ENCODE results near the gene SASH3. TPM values are rescaled to one million over a fixed set of nuclear protein-coding genes. Genes with fewer than 3 reads are reported as not detected.

The SASH3 gene
- total RNA-seq, 1 donor from 2014 or later = not detected

DNA sequence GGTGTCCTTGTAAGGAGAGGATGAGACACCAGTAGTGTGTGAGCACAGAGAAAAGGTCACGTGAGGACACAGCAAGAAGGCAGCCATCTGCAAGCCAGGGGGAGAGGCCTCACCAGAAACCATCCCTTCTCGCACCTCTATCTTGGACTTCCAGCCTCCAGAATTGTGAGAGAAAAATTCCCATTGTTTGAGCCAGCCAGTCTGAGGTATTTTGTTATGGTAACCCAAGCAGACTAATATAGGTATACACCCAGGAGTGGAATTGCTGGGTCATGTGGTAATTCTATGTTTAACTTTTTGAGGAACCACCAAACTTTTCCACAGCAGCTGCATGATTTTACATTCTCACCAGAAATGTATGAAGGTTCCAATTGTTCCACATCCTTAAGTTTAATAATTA is 38.4 kb downstream of the SASH3 start:
- DNase-seq = no peak

GRCh38 chrX:129823115-129823514 is 43.4 kb downstream of the SASH3 start:
- peak; percentile 70 for DNase-seq

- no peak for DNase-seq
Observed at GRCh38 chrX:129823522-129823921, 43.8 kb downstream of the SASH3 start.

DNA sequence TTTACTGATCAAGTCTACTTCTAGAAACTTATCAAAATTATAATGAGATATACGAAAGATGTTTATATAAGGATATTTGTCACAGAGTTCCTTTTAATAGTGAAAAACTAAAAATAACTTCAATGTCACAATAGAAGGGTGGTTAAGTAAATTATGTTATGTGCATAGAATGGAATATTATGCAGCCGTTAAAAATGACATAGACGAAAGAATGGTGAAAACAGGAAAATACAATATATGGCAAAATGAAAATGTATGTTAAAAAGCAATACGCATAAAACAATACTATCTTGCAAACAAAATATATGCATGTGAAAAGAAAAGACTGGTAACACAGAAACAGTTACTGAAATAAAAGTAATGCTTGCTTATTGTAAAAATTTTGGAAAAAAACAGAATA is 44.9 kb downstream of the SASH3 start:
- no peak for DNase-seq

DNA sequence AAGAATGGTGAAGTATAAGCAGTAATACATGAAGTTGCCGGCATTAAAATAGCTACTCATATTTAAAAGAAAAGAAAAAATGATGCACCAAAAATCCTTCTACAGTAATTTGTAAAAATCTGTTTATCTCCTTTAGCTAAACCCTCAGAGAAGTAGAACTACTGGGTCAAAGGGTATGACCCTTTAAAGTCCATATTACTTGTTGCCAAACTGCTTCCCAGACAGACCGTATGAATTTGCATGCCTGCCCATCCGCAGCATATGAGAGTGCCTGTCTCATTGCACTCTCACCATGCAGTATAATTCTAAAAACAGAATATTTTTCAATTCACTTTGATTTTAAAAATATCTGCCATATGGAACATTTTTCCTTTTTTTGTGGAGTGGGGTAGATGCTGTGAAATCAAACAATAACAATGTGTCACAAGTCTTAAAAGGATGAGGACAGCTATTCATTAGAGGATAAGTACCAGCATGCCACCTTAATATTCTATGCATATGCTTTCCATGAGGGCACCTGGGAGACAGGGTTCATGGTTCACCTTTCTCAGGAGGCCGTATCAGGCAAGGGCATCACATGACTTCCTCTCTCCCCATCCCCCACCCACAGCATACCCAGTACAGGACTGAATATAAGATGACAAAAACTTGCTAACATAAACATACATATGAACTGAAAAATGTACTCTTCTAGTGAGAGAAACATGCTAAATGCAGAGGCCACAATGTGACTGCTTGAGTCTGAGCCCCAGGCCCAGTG is 46.2 kb downstream of the SASH3 start:
- no peak for DNase-seq

DNA sequence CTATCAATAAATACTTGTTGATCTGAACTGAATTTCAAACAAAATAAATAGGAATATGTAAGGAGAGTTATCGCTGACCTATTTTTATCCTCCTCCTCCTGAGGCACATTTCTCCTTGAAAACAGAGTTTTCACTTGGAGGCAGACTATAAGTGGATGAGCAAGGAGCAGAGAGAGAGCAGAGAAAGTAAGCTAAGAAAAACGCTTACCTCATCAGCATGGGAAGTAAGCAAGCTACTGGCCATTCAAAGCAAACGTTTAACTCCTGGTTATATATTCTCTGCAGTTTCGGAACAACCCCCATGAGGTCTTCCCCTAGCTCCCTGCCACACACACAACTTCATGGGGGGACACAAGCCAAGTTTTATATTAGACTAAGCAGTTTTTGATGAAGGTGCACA is 50.7 kb downstream of the SASH3 start:
- no peak for DNase-seq

- DNase-seq = no peak
Observed at GRCh38 chrX:129831091-129831885, 51.5 kb downstream of the SASH3 start.

GRCh38 chrX:129833153-129833990 is 53.6 kb downstream of the SASH3 start:
- DNase-seq = no peak

GRCh38 chrX:129836827-129837226 is 57.1 kb downstream of the SASH3 start:
- DNase-seq = no peak

- no peak for DNase-seq
Observed at GRCh38 chrX:129840344-129840743, 60.6 kb downstream of the SASH3 start.

DNA sequence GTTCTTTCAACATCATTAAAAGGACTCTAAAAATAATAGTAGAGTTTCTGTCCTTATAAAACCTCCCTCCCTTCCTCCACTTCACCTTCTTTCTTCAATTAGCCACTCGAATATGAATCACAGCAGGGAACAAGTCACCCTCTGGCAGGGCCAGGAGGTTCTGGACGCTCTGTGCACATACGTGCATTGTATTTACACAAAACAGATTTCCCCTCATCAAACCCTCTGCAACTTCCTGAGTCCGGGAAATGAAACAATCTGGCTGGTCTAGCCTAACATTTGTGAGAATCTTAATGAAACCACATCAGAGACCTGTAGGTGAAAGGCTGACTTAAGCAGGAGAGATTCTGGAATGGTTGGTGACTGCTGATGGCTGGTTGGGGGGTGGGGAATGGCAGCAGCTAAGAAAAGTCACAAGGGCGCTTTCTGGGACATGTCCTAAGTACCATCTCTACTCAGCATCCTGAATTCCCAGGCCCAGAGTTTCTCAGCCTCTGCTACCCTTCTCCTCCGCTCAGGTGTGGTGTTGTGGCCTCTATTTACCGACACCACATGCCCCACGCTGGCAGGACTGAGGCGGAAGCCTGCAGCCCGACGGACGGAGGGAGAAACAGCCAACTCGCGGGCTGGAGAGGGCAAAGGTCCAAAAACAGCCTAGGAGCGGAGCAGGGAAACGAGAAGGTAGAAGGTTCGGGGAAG is 62.9 kb downstream of the SASH3 start:
- peak; percentile 68 for DNase-seq

GRCh38 chrX:129843209-129843458 is 63.4 kb downstream of the SASH3 start:
- no peak for DNase-seq

GRCh38 chrX:129843459-129844306 is 63.9 kb downstream of the SASH3 start, which contains the start of gene ZDHHC9:
Gene ZDHHC9, minus strand, starts transcription at chrX:129843886. Its CDS starts 1,941 bp downstream, at chrX:129841945.
- peak; percentile 89 for DNase-seq

Other genes starting within 250 kb of the SASH3 start
- 13.8 and 20.3 TPM in 2 replicates for gene OCRL, start 239.7 kb upstream of the SASH3 start, total RNA-seq
- 58.9 and 124 TPM in 2 replicates for gene APLN, start 125.0 kb upstream of the SASH3 start, total RNA-seq
- not detected in 2 replicates for gene XPNPEP2, start 41.0 kb upstream of the SASH3 start, total RNA-seq
- gene ZDHHC9, start 63.9 kb downstream of the SASH3 start, total RNA-seq = 22.1 and 23.5 TPM in 2 replicates
- gene UTP14A, start 126.2 kb downstream of the SASH3 start, total RNA-seq = 20.9 and 25.0 TPM in 2 replicates
- 3.4 and 7.1 TPM in 2 replicates for gene BCORL1, start 202.7 kb downstream of the SASH3 start, total RNA-seq